IMR-90 (cell line): ENCODE measurements around the gene SUV39H2. TPM values are rescaled to one million over a fixed set of nuclear protein-coding genes. Genes with fewer than 3 reads are reported as not detected.

ENCODE experiments used
- ATAC-seq: fragments of 200-7000 bp; cut with Tn5 transposase; 2 replicates; pipeline ENCODE4 v1.9.1; 2020; ENCODE audit warnings: low read depth, mild to moderate bottlenecking, moderate library complexity
- BruUV-seq: library from RNA; stranded (reverse); fragments of 400-500 nt; replicated peaks from 2 replicates; lab custom pipeline; 2021; lab: Mats Ljungman, UMichigan
- CTCF ChIA-PET: fragments of 300-600 bp; formaldehyde crosslinking; extraction: SDS; loops from one replicate; lab custom pipeline; 2021; ENCODE audit warnings: antibody characterized with exemption; lab: Yijun Ruan, JAX
- POLR2A ChIA-PET: fragments of 300-600 bp; sonication (Branson Sonifier 250); formaldehyde crosslinking; loops from one replicate; lab custom pipeline; 2022; ENCODE audit warnings: antibody characterized with exemption; ENCODE audit not compliant: unreplicated experiment; lab: Charles Lee
- DNase-seq: peaks from one replicate; pipeline ENCODE4 v3.0.0; 2013
- H2AFZ ChIP-seq: replicated peaks from 2 replicates; pipeline ENCODE3; 2013; ENCODE audit warnings: low read length, mild to moderate bottlenecking; ENCODE audit not compliant: poor library complexity
- H2AK5ac ChIP-seq: 2 replicates; pipeline ENCODE4 v1.6.1; 2013; ENCODE audit warnings: low read depth, low read length, inconsistent platforms
- H2AK9ac ChIP-seq: replicated peaks from 2 replicates; pipeline ENCODE3; 2013; ENCODE audit warnings: mild to moderate bottlenecking, low read depth, low read length, moderate library complexity; ENCODE audit not compliant: poor library complexity
- H2BK120ac ChIP-seq: 2 replicates; pipeline ENCODE4 v1.6.1; 2013; ENCODE audit warnings: low read depth, low read length, inconsistent platforms
- H2BK15ac ChIP-seq: 3 replicates; pipeline ENCODE4 v1.6.1; 2013; ENCODE audit warnings: low read depth, low read length, inconsistent platforms
- H2BK20ac ChIP-seq: 2 replicates; pipeline ENCODE4 v1.6.1; 2013; ENCODE audit warnings: low read depth, mild to moderate bottlenecking, inconsistent platforms, low read length, moderate library complexity
- H2BK5ac ChIP-seq: 2 replicates; pipeline ENCODE4 v1.6.1; 2013; ENCODE audit warnings: mild to moderate bottlenecking, low read depth, low read length, inconsistent platforms; ENCODE audit not compliant: poor library complexity, severe bottlenecking
- H3K14ac ChIP-seq: replicated peaks from 2 replicates; pipeline ENCODE4 v1.6.1; 2013; ENCODE audit warnings: low read depth, low read length, inconsistent platforms
- H3K18ac ChIP-seq: 2 replicates; pipeline ENCODE4 v1.6.1; 2013; ENCODE audit warnings: low read depth, low read length, control low read depth
- H3K23ac ChIP-seq: 2 replicates; pipeline ENCODE4 v1.6.1; 2013; ENCODE audit warnings: low read depth, low read length, inconsistent platforms
- H3K27ac ChIP-seq: 2 replicates; pipeline ENCODE4 v1.5.1; 2013; ENCODE audit warnings: mild to moderate bottlenecking, control low read depth, low read length; ENCODE audit not compliant: insufficient read depth
- H3K27me3 ChIP-seq: 2 replicates; pipeline ENCODE4 v1.6.1; 2013; ENCODE audit warnings: low read length; ENCODE audit not compliant: control insufficient read depth, insufficient read depth
- H3K36me3 ChIP-seq: 2 replicates; pipeline ENCODE4 v1.6.1; 2013; ENCODE audit warnings: low read length, mixed read lengths; ENCODE audit not compliant: control insufficient read depth, insufficient read depth
- H3K4ac ChIP-seq: 2 replicates; pipeline ENCODE4 v1.6.1; 2013; ENCODE audit warnings: low read depth, low read length, inconsistent platforms
- H3K4me1 ChIP-seq: 2 replicates; pipeline ENCODE4 v1.6.1; 2013; ENCODE audit warnings: low read length, mixed read lengths; ENCODE audit not compliant: control insufficient read depth, insufficient read depth
- H3K4me2 ChIP-seq: 2 replicates; pipeline ENCODE4 v1.6.1; 2013; ENCODE audit warnings: low read depth, mild to moderate bottlenecking, control low read depth, low read length, moderate library complexity
- H3K4me3 ChIP-seq: 2 replicates; pipeline ENCODE4 v1.5.1; 2013; ENCODE audit warnings: low read depth, mild to moderate bottlenecking, control low read depth, low read length, moderate library complexity; ENCODE audit not compliant: insufficient read depth
- H3K56ac ChIP-seq: 2 replicates; pipeline ENCODE4 v1.6.1; 2013; ENCODE audit warnings: low read length, inconsistent platforms; ENCODE audit not compliant: insufficient read depth; ENCODE audit errors: extremely low read depth
- H3K79me1 ChIP-seq, 2 experiments: 2 replicates each; pipeline ENCODE4 v1.6.1; 2013; ENCODE audit warnings: low read length in 2 of 2, inconsistent platforms in 1 of 2, low read depth in 1 of 2
- H3K9ac ChIP-seq: 2 replicates; pipeline ENCODE4 v1.6.1; 2013; ENCODE audit warnings: low read depth, low read length, control low read depth
- H3K9me1 ChIP-seq: 2 replicates; pipeline ENCODE4 v1.6.1; 2013; ENCODE audit warnings: low read length, inconsistent platforms; ENCODE audit not compliant: insufficient read depth
- H3K9me3 ChIP-seq: 2 replicates; pipeline ENCODE4 v1.6.1; 2013; ENCODE audit warnings: low read length; ENCODE audit not compliant: control insufficient read depth, insufficient read depth
- H4K20me1 ChIP-seq: 2 replicates; pipeline ENCODE4 v1.6.1; 2013; ENCODE audit warnings: low read length, inconsistent platforms; ENCODE audit not compliant: insufficient read depth
- H4K5ac ChIP-seq: 2 replicates; pipeline ENCODE4 v1.6.1; 2013; ENCODE audit warnings: mild to moderate bottlenecking, low read depth, low read length, control low read depth
- H4K8ac ChIP-seq, 2 experiments: 2 replicates each; pipeline ENCODE4 v1.6.1; 2013; ENCODE audit warnings: low read depth in 2 of 2, low read length in 2 of 2, control low read depth in 1 of 2, inconsistent platforms in 1 of 2
- H4K91ac ChIP-seq: 2 replicates; pipeline ENCODE4 v1.6.1; 2013; ENCODE audit warnings: low read depth, low read length, inconsistent platforms; ENCODE audit not compliant: insufficient read depth
- BHLHE40 ChIP-seq: fragments of 150-350 bp; IDR thresholded peaks from 2 replicates; pipeline ENCODE4 v1.6.1; 2016; ENCODE audit warnings: mild to moderate bottlenecking, low read depth, low read length
- CEBPB ChIP-seq: IDR thresholded peaks from 2 replicates; pipeline ENCODE4 v1.6.1; 2012; ENCODE audit warnings: low read depth, low read length, improper control_type of control experiment
- CHD1 ChIP-seq: IDR thresholded peaks from 2 replicates; pipeline ENCODE4 v1.6.1; 2012; ENCODE audit warnings: low read depth, low read length, improper control_type of control experiment
- CTCF ChIP-seq: conservative IDR thresholded peaks from 2 replicates; pipeline ENCODE4 v1.5.1; 2012; ENCODE audit warnings: mild to moderate bottlenecking, low read depth, low read length, improper control_type of control experiment
- ELK1 ChIP-seq: fragments of 150-350 bp; IDR thresholded peaks from 2 replicates; pipeline ENCODE4 v1.6.1; 2016; ENCODE audit warnings: low read depth, mild to moderate bottlenecking, low read length, moderate library complexity, borderline replicate concordance
- FOS ChIP-seq: fragments of 150-350 bp; IDR thresholded peaks from 2 replicates; pipeline ENCODE4 v1.6.1; 2016; ENCODE audit warnings: low read depth, low read length
- MAFK ChIP-seq: IDR thresholded peaks from 2 replicates; pipeline ENCODE4 v1.6.1; 2012; ENCODE audit warnings: low read depth, low read length, improper control_type of control experiment
- MAZ ChIP-seq: IDR thresholded peaks from 2 replicates; pipeline ENCODE4 v1.6.1; 2012; ENCODE audit warnings: low read depth, mild to moderate bottlenecking, low read length, improper control_type of control experiment, moderate library complexity, borderline replicate concordance
- MXI1 ChIP-seq: IDR thresholded peaks from 2 replicates; pipeline ENCODE4 v1.6.1; 2012; ENCODE audit warnings: low read depth, mild to moderate bottlenecking, low read length, moderate library complexity, borderline replicate concordance
- NFE2L2 ChIP-seq: fragments of 150-350 bp; IDR thresholded peaks from 2 replicates; pipeline ENCODE4 v1.6.1; 2016; ENCODE audit warnings: low read depth, mild to moderate bottlenecking, low read length
- POLR2A ChIP-seq: IDR thresholded peaks from 2 replicates; pipeline ENCODE4 v1.6.1; 2012; ENCODE audit warnings: mild to moderate bottlenecking, low read depth, low read length
- RAD21 ChIP-seq: IDR thresholded peaks from 2 replicates; pipeline ENCODE4 v1.6.1; 2012; ENCODE audit warnings: low read length, improper control_type of control experiment
- RCOR1 ChIP-seq: IDR thresholded peaks from 2 replicates; pipeline ENCODE4 v1.6.1; 2012; ENCODE audit warnings: mild to moderate bottlenecking, low read length, improper control_type of control experiment; ENCODE audit not compliant: insufficient replicate concordance
- RFX5 ChIP-seq: IDR thresholded peaks from 2 replicates; pipeline ENCODE4 v1.8.0; 2012; ENCODE audit warnings: low read depth, mild to moderate bottlenecking, low read length, moderate library complexity
- SMC3 ChIP-seq: fragments of 150-350 bp; IDR thresholded peaks from 2 replicates; pipeline ENCODE4 v1.6.1; 2016; ENCODE audit warnings: low read depth, mild to moderate bottlenecking, antibody characterized with exemption, low read length, moderate library complexity
- USF2 ChIP-seq: fragments of 150-350 bp; IDR thresholded peaks from 2 replicates; pipeline ENCODE4 v1.6.1; 2017; ENCODE audit warnings: mild to moderate bottlenecking, antibody characterized with exemption, low read length, low read depth
- WGBS, 2 experiments: methylation state at CpG; one replicate each; pipeline versions ENCODE4 v1.1.5 to v1.1.7; 2013; ENCODE audit warnings: missing lambda C conversion rate in 2 of 2; ENCODE audit not compliant: insufficient read length in 1 of 2; ENCODE audit errors: extremely low coverage in 2 of 2; 5-methylcytosine and 5-hydroxymethylcytosine counted together
- dilution Hi-C: fragments of 300-500 bp; cut with HindIII; formaldehyde crosslinking; loops from one replicate; pipeline ENCODE4 v1.14.3; 2018; ENCODE audit warnings: low sequenced_read_pairs; ENCODE audit not compliant: unreplicated experiment
- in situ Hi-C: fragments of 300-500 bp; cut with MboI; formaldehyde crosslinking; loops from 3 replicates; pipeline ENCODE4 v1.14.3; 2019; ENCODE audit warnings: low sequenced_read_pairs, inconsistent platforms, mixed read lengths
- intact Hi-C: fragments of 100-400 bp; cut with micrococcal nuclease; formaldehyde crosslinking; loops from 2 replicates; pipeline ENCODE4 v1.10.0; 2022
- polyA plus RNA-seq, 3 experiments: library from polyadenylated mRNA; depleted of rRNA; stranded (reverse); fragments of >200 nt; gene quantifications; 2 replicates each; pipeline ENCODE4 v1.2.3, GENCODE V29; 2012; ENCODE audit warnings: low replicate concordance in 1 of 3
- total RNA-seq: library from RNA; depleted of rRNA; stranded (reverse); fragments of >200 nt; gene quantifications from 2 replicates; pipeline ENCODE4 v1.2.3, GENCODE V29; 2012

SUV39H2 gene
- total and polyA plus RNA-seq, 2 of the 4 experiments (the other 2 are of a cell fraction): 5.3 to 14.5 TPM

GRCh38 chr10:14859043-14859442 lies 19.6 kb upstream of the SUV39H2 start:
- H3K56ac ChIP-seq: no peak overlapping the region

More at GRCh38 chr10:14859043-14859442, 19.6 kb upstream of the SUV39H2 start:
- DNase-seq: no peak
- intact Hi-C loops (no loop called here), dilution Hi-C loops (no loop called here), in situ Hi-C loops (no loop called here)
- no peak overlapping the region for H2BK15ac ChIP-seq
- 100% methylated on average over 1 of the region's 5 CpGs; no CpG with 5 or more reads in 1 of the 2 experiments for WGBS, 2 experiments
- CTCF ChIA-PET: interaction anchor here (0.6 kb wide), 1 partner anchor 428 kb away, joined by 3 read pairs; no protein-coding TSS in a partner anchor
- H2AK5ac ChIP-seq: no peak overlapping the region
- no peak overlapping the region for H2BK120ac ChIP-seq
- H4K5ac ChIP-seq: no peak overlapping the region
- H3K27ac ChIP-seq: no peak overlapping the region
- no peak overlapping the region for H3K4ac ChIP-seq
- no peak for ATAC-seq
- H3K9me1 ChIP-seq: peaks cover 7% of the 10 kb centered on the region
- H3K4me2 ChIP-seq: no peak overlapping the region
- H4K20me1 ChIP-seq: no peaks in the 10 kb centered on the region
- H3K4me1 ChIP-seq: peaks cover 3% of the 10 kb centered on the region; the same call in 1 of the 2 replicates
- no peak overlapping the region for H3K9ac ChIP-seq
- no TSS peak for BruUV-seq
- H3K36me3 ChIP-seq: peaks cover 7% of the 10 kb centered on the region
- no peak overlapping the region for H2AK9ac ChIP-seq
- no peak overlapping the region for H2BK20ac ChIP-seq
- H4K8ac ChIP-seq: no peak overlapping the region
- H3K79me1 ChIP-seq: no peaks in the 10 kb centered on the region; a peak in 1 of 4 replicates
- no peak overlapping the region for H3K4me3 ChIP-seq
- H4K91ac ChIP-seq: no peak overlapping the region
- H2BK5ac ChIP-seq: no peak overlapping the region
- no peaks in the 10 kb centered on the region for H3K27me3 ChIP-seq
- no peak overlapping the region for H3K18ac ChIP-seq
- no peaks in the 10 kb centered on the region for H3K9me3 ChIP-seq
- no peak overlapping the region for H3K14ac ChIP-seq
- H3K23ac ChIP-seq: no peak overlapping the region
- TF ChIP-seq FOS (no peak), MXI1 (no peak), CTCF (no peak), USF2 (no peak), CHD1 (no peak), NFE2L2 (no peak), MAZ (no peak), ELK1 (no peak), CEBPB (no peak), MAFK (no peak), BHLHE40 (no peak), RFX5 (no peak), RCOR1 (no peak), POLR2A (no peak), SMC3 (no peak), RAD21 (no peak)
- POLR2A ChIA-PET: interaction anchor here (0.7 kb wide), 1 partner anchor 471 kb away, joined by 3 read pairs; no protein-coding TSS in a partner anchor
- H2AFZ ChIP-seq: peak overlapping the region; percentile 23
